HEK293 (cell line): ENCODE data around the gene SHROOM3.

ENCODE experiments used
- CTCF ChIA-PET: fragments of 350-600 bp; formaldehyde crosslinking; extraction: SDS; loops from one replicate; lab custom pipeline; 2021; ENCODE audit warnings: antibody characterized with exemption; lab: Yijun Ruan, JAX
- POLR2A ChIA-PET: fragments of 300-600 bp; formaldehyde crosslinking; extraction: SDS; loops from one replicate; lab custom pipeline; 2020; ENCODE audit warnings: antibody characterized with exemption, inconsistent platforms; lab: Yijun Ruan, JAX
- H3K27ac ChIP-seq: fragments of 200-500 bp; sonication (Bioruptor generic); 2 replicates; pipeline ENCODE4 v1.5.1; 2014; ENCODE audit warnings: low read depth, low read length, control low read depth, inconsistent platforms; ENCODE audit errors: extremely low read depth
- H3K36me3 ChIP-seq, 2 experiments: fragments of 200-500 bp in 1 of 2; sonication (Bioruptor generic) in 1 of 2; 1 replicate in 1 of 2; 2 replicates in 1 of 2; pipeline ENCODE4 v1.5.1; 2014 to 2017; ENCODE audit warnings: inconsistent platforms in 2 of 2, low read length in 2 of 2; ENCODE audit not compliant: control insufficient read depth in 2 of 2, insufficient read depth in 1 of 2
- H3K4me1 ChIP-seq: fragments of 200-500 bp; sonication (Bioruptor generic); 2 replicates; pipeline ENCODE4 v1.5.1; 2014; ENCODE audit warnings: mild to moderate bottlenecking, low read length, inconsistent platforms; ENCODE audit not compliant: control insufficient read depth, insufficient read depth
- H3K4me3 ChIP-seq: 2 replicates; pipeline ENCODE4 v1.5.1; 2011; ENCODE audit warnings: low read depth, mild to moderate bottlenecking, control low read depth, low read length, moderate library complexity
- H3K9me3 ChIP-seq: fragments of 200-500 bp; sonication (Bioruptor generic); 2 replicates; pipeline ENCODE4 v1.5.1; 2014; ENCODE audit warnings: low read depth, low read length, inconsistent platforms; ENCODE audit not compliant: control insufficient read depth, insufficient read depth
- BCL11B ChIP-seq: fragments of 450-650 bp; formaldehyde crosslinking; IDR thresholded peaks from 2 replicates; pipeline ENCODE4 v1.5.1; 2016; ENCODE audit warnings: low read depth, missing biosample characterization, missing genetic modification characterization
- BCL6B ChIP-seq: fragments of 450-650 bp; formaldehyde crosslinking; IDR thresholded peaks from 2 replicates; pipeline ENCODE4 v1.5.1; 2017; ENCODE audit warnings: missing biosample characterization, missing genetic modification characterization
- EGR2 ChIP-seq: fragments of 450-650 bp; formaldehyde crosslinking; IDR thresholded peaks from 2 replicates; pipeline ENCODE4 v1.5.1; 2016; ENCODE audit warnings: low read depth, missing biosample characterization, missing genetic modification characterization
- OSR2 ChIP-seq: fragments of 450-650 bp; formaldehyde crosslinking; IDR thresholded peaks from 2 replicates; pipeline ENCODE4 v1.5.1; 2016; ENCODE audit warnings: missing biosample characterization, missing genetic modification characterization
- OVOL3 ChIP-seq: fragments of 450-650 bp; formaldehyde crosslinking; IDR thresholded peaks from 2 replicates; pipeline ENCODE4 v1.5.1; 2016; ENCODE audit warnings: missing biosample characterization, missing genetic modification characterization
- PATZ1 ChIP-seq: fragments of 450-650 bp; formaldehyde crosslinking; IDR thresholded peaks from 2 replicates; pipeline ENCODE4 v1.5.1; 2016; ENCODE audit warnings: missing biosample characterization, missing genetic modification characterization
- PRDM1 ChIP-seq: fragments of 450-650 bp; formaldehyde crosslinking; IDR thresholded peaks from 2 replicates; pipeline ENCODE4; 2016; ENCODE audit warnings: missing biosample characterization, missing genetic modification characterization
- PRDM6 ChIP-seq: fragments of 450-650 bp; formaldehyde crosslinking; IDR thresholded peaks from 2 replicates; pipeline ENCODE4 v1.5.1; 2017; ENCODE audit warnings: missing biosample characterization, missing genetic modification characterization
- REPIN1 ChIP-seq: fragments of 450-650 bp; formaldehyde crosslinking; IDR thresholded peaks from 2 replicates; pipeline ENCODE4 v1.5.1; 2017; ENCODE audit warnings: missing biosample characterization, missing genetic modification characterization, low read depth
- ZFHX2 ChIP-seq: fragments of 450-650 bp; formaldehyde crosslinking; conservative IDR thresholded peaks from 2 replicates; pipeline ENCODE4 v1.5.1; 2016; ENCODE audit warnings: missing biosample characterization, missing genetic modification characterization
- ZFP37 ChIP-seq: fragments of 450-650 bp; formaldehyde crosslinking; IDR thresholded peaks from 2 replicates; pipeline ENCODE4 v1.5.1; 2016; ENCODE audit warnings: missing biosample characterization, missing genetic modification characterization
- ZNF354C ChIP-seq: fragments of 450-650 bp; formaldehyde crosslinking; IDR thresholded peaks from 2 replicates; pipeline ENCODE4 v1.5.1; 2016; ENCODE audit warnings: missing biosample characterization, missing genetic modification characterization, low read depth, borderline replicate concordance
- ZNF530 ChIP-seq: fragments of 450-650 bp; formaldehyde crosslinking; IDR thresholded peaks from 2 replicates; pipeline ENCODE4 v1.5.1; 2016; ENCODE audit warnings: low read depth, missing biosample characterization, missing genetic modification characterization
- ZNF596 ChIP-seq: fragments of 450-650 bp; IDR thresholded peaks from 2 replicates; pipeline ENCODE4 v1.5.0; 2018; ENCODE audit warnings: missing biosample characterization, mild to moderate bottlenecking, missing genetic modification characterization, moderate library complexity
- ZNF629 ChIP-seq: fragments of 450-650 bp; formaldehyde crosslinking; IDR thresholded peaks from 2 replicates; pipeline ENCODE4 v1.5.1; 2017; ENCODE audit warnings: missing biosample characterization, missing genetic modification characterization
- ZNF670 ChIP-seq: fragments of 450-650 bp; formaldehyde crosslinking; IDR thresholded peaks from 2 replicates; pipeline ENCODE4 v1.5.1; 2016; ENCODE audit warnings: missing biosample characterization, missing genetic modification characterization, low read depth
- TF ChIP-seq, protein P1 (sequence below): fragments of 450-650 bp; formaldehyde crosslinking; IDR thresholded peaks from 2 replicates; pipeline ENCODE4 v1.5.1; 2016; ENCODE audit warnings: missing biosample characterization, missing genetic modification characterization
- TF ChIP-seq, protein P2 (sequence below): fragments of 450-650 bp; formaldehyde crosslinking; IDR thresholded peaks from 2 replicates; pipeline ENCODE4; 2016; ENCODE audit warnings: missing biosample characterization, missing genetic modification characterization
- TF ChIP-seq, protein P3 (sequence below): fragments of 450-650 bp; formaldehyde crosslinking; IDR thresholded peaks from 2 replicates; pipeline ENCODE4 v1.5.0; 2017; ENCODE audit warnings: missing biosample characterization, missing genetic modification characterization, borderline replicate concordance

The SHROOM3 gene

DNA sequence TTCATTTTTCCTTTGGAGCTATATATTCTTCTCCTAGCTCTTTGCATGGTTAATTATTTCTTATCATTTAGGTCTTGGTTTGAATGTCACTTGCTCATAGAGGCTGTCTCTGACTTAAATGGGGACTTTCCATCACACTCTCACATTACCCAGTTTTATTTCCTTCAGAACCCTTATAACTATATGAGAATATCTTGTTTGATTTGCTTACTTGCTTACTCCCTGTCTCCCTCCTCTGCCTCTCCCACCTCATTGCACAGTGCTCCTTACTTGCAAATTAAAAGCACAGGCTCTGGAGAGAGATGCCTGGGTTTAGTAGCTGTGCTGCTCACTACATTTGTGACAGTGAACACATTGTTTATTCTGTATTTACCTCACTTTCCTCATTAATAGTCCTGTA, 288.3 kb downstream of the SHROOM3 start:
- no peak overlapping the region for H3K27ac ChIP-seq
- no peaks in the 10 kb centered on the region for H3K9me3 ChIP-seq
- ChIA-PET CTCF (interaction anchor here (0.7 to 1.7 kb wide), 5 partner anchors 8 to 210 kb away, joined by 3 to 5 read pairs (median 3); no protein-coding TSS in a partner anchor), POLR2A (no interaction called here)
- H3K36me3 ChIP-seq, result no peaks in the 10 kb centered on the region
- TF ChIP-seq ZNF629 (tag by site-specific recombination), result no peak
- TF ChIP-seq ZFP37 (tag by site-specific recombination), result no peak
- TF ChIP-seq, protein P1, sequence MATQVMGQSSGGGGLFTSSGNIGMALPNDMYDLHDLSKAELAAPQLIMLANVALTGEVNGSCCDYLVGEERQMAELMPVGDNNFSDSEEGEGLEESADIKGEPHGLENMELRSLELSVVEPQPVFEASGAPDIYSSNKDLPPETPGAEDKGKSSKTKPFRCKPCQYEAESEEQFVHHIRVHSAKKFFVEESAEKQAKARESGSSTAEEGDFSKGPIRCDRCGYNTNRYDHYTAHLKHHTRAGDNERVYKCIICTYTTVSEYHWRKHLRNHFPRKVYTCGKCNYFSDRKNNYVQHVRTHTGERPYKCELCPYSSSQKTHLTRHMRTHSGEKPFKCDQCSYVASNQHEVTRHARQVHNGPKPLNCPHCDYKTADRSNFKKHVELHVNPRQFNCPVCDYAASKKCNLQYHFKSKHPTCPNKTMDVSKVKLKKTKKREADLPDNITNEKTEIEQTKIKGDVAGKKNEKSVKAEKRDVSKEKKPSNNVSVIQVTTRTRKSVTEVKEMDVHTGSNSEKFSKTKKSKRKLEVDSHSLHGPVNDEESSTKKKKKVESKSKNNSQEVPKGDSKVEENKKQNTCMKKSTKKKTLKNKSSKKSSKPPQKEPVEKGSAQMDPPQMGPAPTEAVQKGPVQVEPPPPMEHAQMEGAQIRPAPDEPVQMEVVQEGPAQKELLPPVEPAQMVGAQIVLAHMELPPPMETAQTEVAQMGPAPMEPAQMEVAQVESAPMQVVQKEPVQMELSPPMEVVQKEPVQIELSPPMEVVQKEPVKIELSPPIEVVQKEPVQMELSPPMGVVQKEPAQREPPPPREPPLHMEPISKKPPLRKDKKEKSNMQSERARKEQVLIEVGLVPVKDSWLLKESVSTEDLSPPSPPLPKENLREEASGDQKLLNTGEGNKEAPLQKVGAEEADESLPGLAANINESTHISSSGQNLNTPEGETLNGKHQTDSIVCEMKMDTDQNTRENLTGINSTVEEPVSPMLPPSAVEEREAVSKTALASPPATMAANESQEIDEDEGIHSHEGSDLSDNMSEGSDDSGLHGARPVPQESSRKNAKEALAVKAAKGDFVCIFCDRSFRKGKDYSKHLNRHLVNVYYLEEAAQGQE, result no peak
- no peak for TF ChIP-seq REPIN1 (tag by site-specific recombination)
- TF ChIP-seq PRDM1 (tag by site-specific recombination), result no peak
- no peak for TF ChIP-seq BCL11B
- TF ChIP-seq ZNF354C, result no peak
- no peak for TF ChIP-seq ZNF596 (tag by site-specific recombination)
- no peak for TF ChIP-seq PATZ1
- no peak for TF ChIP-seq ZNF670 (tag by site-specific recombination)
- no peak for TF ChIP-seq OVOL3 (tag by site-specific recombination)
- no peak for TF ChIP-seq OSR2 (tag by site-specific recombination)
- TF ChIP-seq PRDM6 (tag by site-specific recombination), result no peak
- TF ChIP-seq, protein P2, sequence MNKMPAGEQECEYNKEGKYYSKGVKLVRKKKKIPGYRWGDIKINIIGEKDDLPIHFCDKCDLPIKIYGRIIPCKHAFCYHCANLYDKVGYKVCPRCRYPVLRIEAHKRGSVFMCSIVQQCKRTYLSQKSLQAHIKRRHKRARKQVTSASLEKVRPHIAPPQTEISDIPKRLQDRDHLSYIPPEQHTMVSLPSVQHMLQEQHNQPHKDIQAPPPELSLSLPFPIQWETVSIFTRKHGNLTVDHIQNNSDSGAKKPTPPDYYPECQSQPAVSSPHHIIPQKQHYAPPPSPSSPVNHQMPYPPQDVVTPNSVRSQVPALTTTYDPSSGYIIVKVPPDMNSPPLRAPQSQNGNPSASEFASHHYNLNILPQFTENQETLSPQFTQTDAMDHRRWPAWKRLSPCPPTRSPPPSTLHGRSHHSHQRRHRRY (tag by site-specific recombination), result no peak
- peaks cover 4% of the 10 kb centered on the region; the same call in 1 of the 2 replicates for H3K4me1 ChIP-seq
- no peak overlapping the region for H3K4me3 ChIP-seq

- peaks cover 4% of the 10 kb centered on the region; the same call in 1 of the 2 replicates for H3K4me1 ChIP-seq
- H3K36me3 ChIP-seq, result no peaks in the 10 kb centered on the region
- no peaks in the 10 kb centered on the region for H3K9me3 ChIP-seq
- 0 out of 2 replicates have a peak, but pooled peaks have one; percentile 43 for TF ChIP-seq PRDM6 (tag by site-specific recombination)
- TF ChIP-seq EGR2 (tag by site-specific recombination), result peak; percentile 70; the same call in 1 of the 2 replicates
- TF ChIP-seq, protein P3, sequence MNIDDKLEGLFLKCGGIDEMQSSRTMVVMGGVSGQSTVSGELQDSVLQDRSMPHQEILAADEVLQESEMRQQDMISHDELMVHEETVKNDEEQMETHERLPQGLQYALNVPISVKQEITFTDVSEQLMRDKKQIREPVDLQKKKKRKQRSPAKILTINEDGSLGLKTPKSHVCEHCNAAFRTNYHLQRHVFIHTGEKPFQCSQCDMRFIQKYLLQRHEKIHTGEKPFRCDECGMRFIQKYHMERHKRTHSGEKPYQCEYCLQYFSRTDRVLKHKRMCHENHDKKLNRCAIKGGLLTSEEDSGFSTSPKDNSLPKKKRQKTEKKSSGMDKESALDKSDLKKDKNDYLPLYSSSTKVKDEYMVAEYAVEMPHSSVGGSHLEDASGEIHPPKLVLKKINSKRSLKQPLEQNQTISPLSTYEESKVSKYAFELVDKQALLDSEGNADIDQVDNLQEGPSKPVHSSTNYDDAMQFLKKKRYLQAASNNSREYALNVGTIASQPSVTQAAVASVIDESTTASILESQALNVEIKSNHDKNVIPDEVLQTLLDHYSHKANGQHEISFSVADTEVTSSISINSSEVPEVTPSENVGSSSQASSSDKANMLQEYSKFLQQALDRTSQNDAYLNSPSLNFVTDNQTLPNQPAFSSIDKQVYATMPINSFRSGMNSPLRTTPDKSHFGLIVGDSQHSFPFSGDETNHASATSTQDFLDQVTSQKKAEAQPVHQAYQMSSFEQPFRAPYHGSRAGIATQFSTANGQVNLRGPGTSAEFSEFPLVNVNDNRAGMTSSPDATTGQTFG (tag by site-specific recombination), result no peak
- TF ChIP-seq BCL6B, result peak; percentile 36; the same call in 1 of the 2 replicates
- peak; percentile 83 for TF ChIP-seq ZFHX2 (tag by site-specific recombination)
- no peak for TF ChIP-seq ZNF530 (tag by site-specific recombination)
- H3K4me3 ChIP-seq, result no peak overlapping the region
- CTCF ChIA-PET, result interaction anchor here (0.7 to 1.7 kb wide), 4 partner anchors 9 to 79 kb away, joined by 3 to 5 read pairs (median 4); no protein-coding TSS in a partner anchor
- POLR2A ChIA-PET, result no interaction called here
- H3K27ac ChIP-seq, result no peak overlapping the region
These were observed 288.9 kb downstream of the SHROOM3 start for GRCh38 chr4:76723924-76724323.
